ENCODE data around the gene FKBP11.

- TF ChIP-seq, protein P1, sequence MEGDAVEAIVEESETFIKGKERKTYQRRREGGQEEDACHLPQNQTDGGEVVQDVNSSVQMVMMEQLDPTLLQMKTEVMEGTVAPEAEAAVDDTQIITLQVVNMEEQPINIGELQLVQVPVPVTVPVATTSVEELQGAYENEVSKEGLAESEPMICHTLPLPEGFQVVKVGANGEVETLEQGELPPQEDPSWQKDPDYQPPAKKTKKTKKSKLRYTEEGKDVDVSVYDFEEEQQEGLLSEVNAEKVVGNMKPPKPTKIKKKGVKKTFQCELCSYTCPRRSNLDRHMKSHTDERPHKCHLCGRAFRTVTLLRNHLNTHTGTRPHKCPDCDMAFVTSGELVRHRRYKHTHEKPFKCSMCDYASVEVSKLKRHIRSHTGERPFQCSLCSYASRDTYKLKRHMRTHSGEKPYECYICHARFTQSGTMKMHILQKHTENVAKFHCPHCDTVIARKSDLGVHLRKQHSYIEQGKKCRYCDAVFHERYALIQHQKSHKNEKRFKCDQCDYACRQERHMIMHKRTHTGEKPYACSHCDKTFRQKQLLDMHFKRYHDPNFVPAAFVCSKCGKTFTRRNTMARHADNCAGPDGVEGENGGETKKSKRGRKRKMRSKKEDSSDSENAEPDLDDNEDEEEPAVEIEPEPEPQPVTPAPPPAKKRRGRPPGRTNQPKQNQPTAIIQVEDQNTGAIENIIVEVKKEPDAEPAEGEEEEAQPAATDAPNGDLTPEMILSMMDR (IDR thresholded peaks at IDR 0.05; ENCODE audit: poor library complexity, severe bottlenecking) = no peak
- TF ChIP-seq POLR2AphosphoS5 (IDR thresholded peaks at IDR 0.05) (peak; percentile 9), EZH2 (IDR thresholded peaks at IDR 0.05; ENCODE audit: borderline replicate concordance, insufficient read depth, low read length, poor library complexity, severe bottlenecking) (no peak)
Measured at GRCh38 chr12:48925304-48926011, at the start of gene FKBP11.

Data from neural cell (in vitro differentiated cells).